ENCODE results near the gene PGBD5.

The PGBD5 gene

DNA sequence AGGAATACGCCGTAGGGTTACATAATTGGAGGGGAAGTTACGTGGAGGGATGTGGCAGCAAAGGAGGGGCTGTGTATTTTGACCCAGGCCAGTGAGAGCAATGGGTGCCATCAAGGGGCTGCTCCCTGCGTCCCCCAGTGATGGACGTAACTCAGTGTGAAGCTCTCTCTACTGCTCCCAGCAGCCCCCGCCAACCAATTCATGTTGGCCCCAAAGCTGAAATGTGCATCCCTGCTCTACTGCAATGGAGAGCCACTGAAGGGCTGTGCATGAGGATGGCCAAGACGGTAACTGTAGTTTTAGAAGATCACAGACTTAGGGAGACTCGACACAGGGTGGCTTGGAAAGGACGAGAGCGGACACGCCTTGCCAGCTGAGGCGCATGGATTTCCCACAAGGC is 38.3 kb downstream of the PGBD5 start:
- H3K27ac ChIP-seq = no peak overlapping the region
- TF ChIP-seq, protein P1, sequence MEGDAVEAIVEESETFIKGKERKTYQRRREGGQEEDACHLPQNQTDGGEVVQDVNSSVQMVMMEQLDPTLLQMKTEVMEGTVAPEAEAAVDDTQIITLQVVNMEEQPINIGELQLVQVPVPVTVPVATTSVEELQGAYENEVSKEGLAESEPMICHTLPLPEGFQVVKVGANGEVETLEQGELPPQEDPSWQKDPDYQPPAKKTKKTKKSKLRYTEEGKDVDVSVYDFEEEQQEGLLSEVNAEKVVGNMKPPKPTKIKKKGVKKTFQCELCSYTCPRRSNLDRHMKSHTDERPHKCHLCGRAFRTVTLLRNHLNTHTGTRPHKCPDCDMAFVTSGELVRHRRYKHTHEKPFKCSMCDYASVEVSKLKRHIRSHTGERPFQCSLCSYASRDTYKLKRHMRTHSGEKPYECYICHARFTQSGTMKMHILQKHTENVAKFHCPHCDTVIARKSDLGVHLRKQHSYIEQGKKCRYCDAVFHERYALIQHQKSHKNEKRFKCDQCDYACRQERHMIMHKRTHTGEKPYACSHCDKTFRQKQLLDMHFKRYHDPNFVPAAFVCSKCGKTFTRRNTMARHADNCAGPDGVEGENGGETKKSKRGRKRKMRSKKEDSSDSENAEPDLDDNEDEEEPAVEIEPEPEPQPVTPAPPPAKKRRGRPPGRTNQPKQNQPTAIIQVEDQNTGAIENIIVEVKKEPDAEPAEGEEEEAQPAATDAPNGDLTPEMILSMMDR (conservative IDR thresholded peaks at IDR 0.05; ENCODE audit: low read depth) = no peak
- no peak for DNase-seq (ENCODE audit: low spot score)
- ChIA-PET CTCF (no interaction called here), POLR2A (ENCODE audit: low non-redundant PET) (no interaction called here)

GRCh38 chr1:230387296-230387695 is 38.8 kb downstream of the PGBD5 start:
- DNase-seq (ENCODE audit: low spot score) = no peak
- ChIA-PET POLR2A (ENCODE audit: low non-redundant PET) (no interaction called here), CTCF (no interaction called here)
- TF ChIP-seq, protein P1 (conservative IDR thresholded peaks at IDR 0.05; ENCODE audit: low read depth) = no peak
- no peak overlapping the region for H3K27ac ChIP-seq

- POLR2A ChIA-PET (ENCODE audit: low non-redundant PET) = no interaction called here
- DNase-seq (ENCODE audit: low spot score) = no peak
- CTCF ChIA-PET = no interaction called here
- TF ChIP-seq, protein P1 (conservative IDR thresholded peaks at IDR 0.05; ENCODE audit: low read depth) = no peak
- no peak overlapping the region for H3K27ac ChIP-seq
These were observed 39.4 kb downstream of the PGBD5 start for GRCh38 chr1:230386637-230387262.

- ChIA-PET POLR2A (ENCODE audit: low non-redundant PET) (interaction anchor here (0.6 kb wide), 1 partner anchor 49 kb away, joined by 3 read pairs; no protein-coding TSS in a partner anchor), CTCF (no interaction called here)
- TF ChIP-seq, protein P1 (conservative IDR thresholded peaks at IDR 0.05; ENCODE audit: low read depth) = no peak
- H3K27ac ChIP-seq = no peak overlapping the region
- no peak for DNase-seq (ENCODE audit: low spot score)
These were observed 40.2 kb downstream of the PGBD5 start for GRCh38 chr1:230385930-230386329.

DNA sequence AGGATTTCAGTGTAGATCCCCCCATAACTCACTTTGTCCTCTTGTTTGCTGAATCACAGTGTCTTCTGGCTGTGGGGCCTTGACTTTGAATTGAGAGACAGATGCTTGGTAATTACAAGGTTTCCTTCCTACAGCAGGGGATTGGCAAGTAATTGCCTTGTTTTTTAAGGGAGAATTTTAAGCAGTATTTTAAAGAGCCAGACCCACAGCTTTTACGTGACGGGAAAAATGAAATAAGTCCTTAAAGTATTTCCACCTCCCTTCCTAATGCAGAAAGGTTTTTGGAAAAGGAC is 41.0 kb downstream of the PGBD5 start:
- DNase-seq (ENCODE audit: low spot score) = no peak
- H3K27ac ChIP-seq = no peak overlapping the region
- TF ChIP-seq, protein P1 (conservative IDR thresholded peaks at IDR 0.05; ENCODE audit: low read depth) = no peak
- ChIA-PET POLR2A (ENCODE audit: low non-redundant PET) (interaction anchor here (0.6 kb wide), 1 partner anchor 50 kb away, joined by 3 read pairs; no protein-coding TSS in a partner anchor), CTCF (no interaction called here)

GRCh38 chr1:230384380-230385157 is 41.6 kb downstream of the PGBD5 start:
- no peak for DNase-seq (ENCODE audit: low spot score)
- TF ChIP-seq, protein P1 (conservative IDR thresholded peaks at IDR 0.05; ENCODE audit: low read depth) = no peak
- CTCF ChIA-PET = no interaction called here

More at GRCh38 chr1:230384380-230385157, 41.6 kb downstream of the PGBD5 start:
- POLR2A ChIA-PET (ENCODE audit: low non-redundant PET) = no interaction called here
- H3K27ac ChIP-seq = no peak overlapping the region
